HG03565 (cell line): ENCODE measurements around the gene PID1.
"Not testable (repeated sequence)": the region's sequence is repeated elsewhere in the genome, so short reads cannot be mapped to it uniquely, and the experiment has no call there.

Experiments used
- ATAC-seq: cut with Tn5 transposase; IDR thresholded peaks from one replicate; pipeline ENCODE4 v1.9.1; 2021; ENCODE audit warnings: mild to moderate bottlenecking, moderate library complexity; ENCODE audit not compliant: unreplicated experiment

PID1 gene

DNA sequence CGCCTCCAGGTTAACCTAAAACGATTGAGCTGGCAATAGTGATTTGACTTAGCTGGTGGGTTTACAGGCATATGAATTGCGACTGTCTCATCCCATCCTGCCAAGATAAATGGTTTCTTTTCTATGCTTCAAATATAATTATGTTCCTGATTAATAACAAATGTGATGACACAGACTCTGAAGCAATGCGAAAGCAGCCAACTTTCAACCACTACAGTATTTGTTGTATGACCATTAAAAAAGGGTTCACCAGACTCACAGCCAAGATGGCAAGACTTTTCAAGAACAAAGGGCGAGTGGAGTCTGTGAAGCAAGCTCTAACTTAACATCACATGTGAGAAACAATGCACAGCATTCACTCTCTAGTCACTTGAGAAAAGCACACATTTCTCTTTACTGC lies 186.6 kb downstream of the PID1 start:
- no peak for ATAC-seq

DNA sequence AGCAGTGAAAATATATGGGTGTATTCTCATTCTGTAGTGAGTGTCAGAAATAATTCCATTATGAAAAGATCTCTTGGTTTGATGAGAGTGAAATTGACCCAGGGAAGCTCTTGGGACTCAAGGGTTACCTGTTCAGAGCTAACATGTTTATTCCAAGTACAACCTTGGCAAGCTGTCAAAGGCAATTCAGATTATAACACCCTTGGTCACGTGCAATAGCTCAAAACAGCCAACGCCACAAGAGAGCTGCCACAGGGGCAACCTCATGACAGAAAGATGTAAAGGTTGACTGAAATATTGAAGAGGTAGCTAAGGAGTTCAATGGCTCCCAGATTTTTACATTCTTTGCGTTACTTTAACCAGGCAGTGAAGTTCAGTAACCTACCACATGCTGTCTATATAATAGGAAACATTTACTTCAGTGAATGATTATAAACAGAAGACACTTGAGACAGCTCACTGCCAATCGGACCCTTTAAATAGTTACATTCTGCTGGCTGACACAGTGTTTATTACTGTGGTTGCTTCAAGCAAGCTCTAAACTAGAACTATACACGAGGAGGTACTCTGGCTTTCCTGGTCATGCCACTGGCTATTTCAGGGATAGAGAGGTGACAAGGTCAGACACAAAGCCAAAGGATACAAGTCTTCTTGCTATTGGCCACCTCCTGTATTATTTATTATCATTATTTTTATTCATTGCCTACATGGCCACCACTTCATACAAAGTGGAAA lies 187.3 kb downstream of the PID1 start:
- ATAC-seq: no peak

GRCh38 chr2:229081411-229081810 lies 189.7 kb downstream of the PID1 start:
- no peak for ATAC-seq

GRCh38 chr2:229080172-229080571 lies 190.9 kb downstream of the PID1 start:
- ATAC-seq: no peak

DNA sequence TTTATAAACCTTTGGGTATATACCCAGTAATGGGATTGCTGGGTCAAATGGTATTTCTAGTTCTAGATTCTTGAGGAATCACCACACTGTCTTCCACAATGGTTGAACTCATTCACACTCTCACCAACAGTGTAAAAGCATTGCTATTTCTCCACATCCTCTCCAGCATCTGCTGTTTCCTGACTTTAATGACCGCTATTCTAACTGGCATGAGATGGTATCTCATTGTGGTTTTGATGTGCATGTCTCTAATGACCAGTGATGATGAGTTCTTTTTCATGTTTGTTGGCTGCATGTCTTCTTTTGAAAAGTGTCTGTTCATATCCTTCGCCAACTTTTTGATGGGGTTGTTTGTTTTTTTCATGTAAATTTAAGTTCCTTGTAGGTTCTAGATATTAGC lies 194.2 kb downstream of the PID1 start:
- not testable (repeated sequence) for ATAC-seq

- no peak for ATAC-seq
Observed at GRCh38 chr2:229073935-229074334, 197.2 kb downstream of the PID1 start.

GRCh38 chr2:229071292-229071976 lies 199.7 kb downstream of the PID1 start:
- ATAC-seq: no peak

DNA sequence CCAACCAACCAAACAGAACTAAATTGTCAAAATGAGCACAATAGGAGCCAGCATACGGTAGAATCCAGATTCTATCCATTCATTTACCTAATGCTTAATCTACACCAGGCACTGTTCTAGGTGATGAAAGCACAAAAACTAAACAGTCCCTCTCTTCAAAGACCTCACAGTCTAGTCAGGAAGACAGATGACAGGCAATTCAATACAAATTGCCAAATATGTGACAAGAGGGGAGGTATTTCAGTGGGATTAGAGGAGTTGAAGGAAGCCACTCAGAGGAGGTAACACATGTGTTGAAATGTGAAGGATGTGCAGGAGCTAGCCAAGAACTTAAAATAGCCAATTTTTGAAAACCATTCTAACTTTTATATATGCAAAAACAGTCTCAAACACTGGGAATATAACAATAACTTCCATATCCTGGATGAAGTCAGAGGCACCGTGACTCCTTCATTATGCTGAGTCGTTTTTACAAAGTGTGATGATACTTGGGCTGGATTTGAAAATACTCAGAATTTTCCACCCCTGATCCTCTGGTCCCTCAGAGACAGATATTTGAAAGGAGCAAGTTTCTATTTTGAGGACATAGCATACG lies 204.9 kb downstream of the PID1 start:
- no peak for ATAC-seq

- ATAC-seq: no peak
Observed at GRCh38 chr2:229064749-229065148, 206.3 kb downstream of the PID1 start.

- no peak for ATAC-seq
Observed at GRCh38 chr2:229060147-229060546, 210.9 kb downstream of the PID1 start.

- no peak for ATAC-seq
Observed at GRCh38 chr2:229059331-229060033, 211.6 kb downstream of the PID1 start.

- ATAC-seq: no peak
Observed at GRCh38 chr2:229057976-229058553, 213.0 kb downstream of the PID1 start.

GRCh38 chr2:229054311-229054710 lies 216.8 kb downstream of the PID1 start:
- no peak for ATAC-seq

- no peak for ATAC-seq
Observed at GRCh38 chr2:229051798-229052197, 219.3 kb downstream of the PID1 start.

- no peak for ATAC-seq
Observed at GRCh38 chr2:229050133-229050532, 221.0 kb downstream of the PID1 start.

GRCh38 chr2:229048134-229048533 lies 223.0 kb downstream of the PID1 start:
- no peak for ATAC-seq

GRCh38 chr2:229045671-229046070 lies 225.4 kb downstream of the PID1 start:
- no peak for ATAC-seq

DNA sequence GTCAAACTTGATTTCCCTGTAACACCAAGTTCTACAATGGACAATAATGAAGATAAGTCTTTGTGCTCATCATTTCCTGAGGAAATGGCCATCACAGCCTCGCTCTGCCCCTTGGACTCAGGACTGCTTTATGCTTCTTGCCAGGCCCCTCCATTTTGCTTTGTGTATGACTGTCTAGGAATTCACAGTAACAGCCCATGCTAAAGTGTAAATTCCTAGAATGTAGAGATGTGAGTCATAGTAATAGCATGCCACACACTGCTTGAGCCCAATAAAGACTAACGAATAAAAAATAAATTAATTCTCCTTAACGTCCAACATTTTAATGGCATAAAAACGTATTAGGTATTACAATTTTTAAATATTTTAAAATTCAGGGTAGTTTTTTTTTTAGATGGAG lies 226.5 kb downstream of the PID1 start:
- ATAC-seq: no peak

- ATAC-seq: no peak
Observed at GRCh38 chr2:229043681-229044080, 227.4 kb downstream of the PID1 start.

- ATAC-seq: no peak
Observed at GRCh38 chr2:229042349-229042748, 228.7 kb downstream of the PID1 start.

- ATAC-seq: no peak
Observed at GRCh38 chr2:229041691-229042090, 229.4 kb downstream of the PID1 start.
